A549 (cell line): Measurements from ENCODE around the gene FAM131A.

Experiments used
- EP300 ChIP-seq, 2 experiments: fragments of >200 bp; sonication (Bioruptor Twin); formaldehyde crosslinking; IDR thresholded peaks; 2 replicates in 1 of 2; 3 replicates in 1 of 2; pipeline ENCODE4 v1.6.1; 2016 to 2017
- JUN ChIP-seq, 2 experiments: fragments of >200 bp; sonication (Bioruptor Twin); formaldehyde crosslinking; IDR thresholded peaks; 2 replicates in 1 of 2; 3 replicates in 1 of 2; pipeline ENCODE4 v1.6.1; 2016 to 2017
- NFE2L2 ChIP-seq: fragments of 150-350 bp; conservative IDR thresholded peaks from 2 replicates; pipeline ENCODE4 v1.6.1; 2014; ENCODE audit warnings: low read length
- POLR2A ChIP-seq: IDR thresholded peaks from 2 replicates; pipeline ENCODE4 v1.6.1; 2012; ENCODE audit warnings: mild to moderate bottlenecking, low read length
- ZSCAN20 ChIP-seq: fragments of 250-450 bp; sonication (Bioruptor Pico); IDR thresholded peaks from 2 replicates; pipeline ENCODE4 v1.8.0; 2022; ENCODE audit warnings: mild to moderate bottlenecking, moderate library complexity
- TF ChIP-seq, protein P1 (sequence below): fragments of >200 bp; sonication (Bioruptor Twin); formaldehyde crosslinking; IDR thresholded peaks from 3 replicates; pipeline ENCODE4 v1.5.1; 2016

- TF ChIP-seq EP300 (IDR thresholded peaks at IDR 0.05) (no peak), ZSCAN20 (CRISPR knock-in tag) (no peak), NFE2L2 (no peak), JUN (IDR thresholded peaks at IDR 0.05) (no peak), POLR2A (no peak)
- TF ChIP-seq, protein P1, sequence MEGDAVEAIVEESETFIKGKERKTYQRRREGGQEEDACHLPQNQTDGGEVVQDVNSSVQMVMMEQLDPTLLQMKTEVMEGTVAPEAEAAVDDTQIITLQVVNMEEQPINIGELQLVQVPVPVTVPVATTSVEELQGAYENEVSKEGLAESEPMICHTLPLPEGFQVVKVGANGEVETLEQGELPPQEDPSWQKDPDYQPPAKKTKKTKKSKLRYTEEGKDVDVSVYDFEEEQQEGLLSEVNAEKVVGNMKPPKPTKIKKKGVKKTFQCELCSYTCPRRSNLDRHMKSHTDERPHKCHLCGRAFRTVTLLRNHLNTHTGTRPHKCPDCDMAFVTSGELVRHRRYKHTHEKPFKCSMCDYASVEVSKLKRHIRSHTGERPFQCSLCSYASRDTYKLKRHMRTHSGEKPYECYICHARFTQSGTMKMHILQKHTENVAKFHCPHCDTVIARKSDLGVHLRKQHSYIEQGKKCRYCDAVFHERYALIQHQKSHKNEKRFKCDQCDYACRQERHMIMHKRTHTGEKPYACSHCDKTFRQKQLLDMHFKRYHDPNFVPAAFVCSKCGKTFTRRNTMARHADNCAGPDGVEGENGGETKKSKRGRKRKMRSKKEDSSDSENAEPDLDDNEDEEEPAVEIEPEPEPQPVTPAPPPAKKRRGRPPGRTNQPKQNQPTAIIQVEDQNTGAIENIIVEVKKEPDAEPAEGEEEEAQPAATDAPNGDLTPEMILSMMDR = no peak
These were observed 12.1 kb upstream of the FAM131A start for GRCh38 chr3:184325269-184325668.
